ENCODE results near the gene OOSP1. TPM values are rescaled to one million over a fixed set of nuclear protein-coding genes. Genes with fewer than 3 reads are reported as not detected.

OOSP1 gene
- total and polyA plus RNA-seq, 2 of the 8 experiments (the other 6 are each of a cell fraction or from before 2014, with no cell fraction given) = not detected

DNA sequence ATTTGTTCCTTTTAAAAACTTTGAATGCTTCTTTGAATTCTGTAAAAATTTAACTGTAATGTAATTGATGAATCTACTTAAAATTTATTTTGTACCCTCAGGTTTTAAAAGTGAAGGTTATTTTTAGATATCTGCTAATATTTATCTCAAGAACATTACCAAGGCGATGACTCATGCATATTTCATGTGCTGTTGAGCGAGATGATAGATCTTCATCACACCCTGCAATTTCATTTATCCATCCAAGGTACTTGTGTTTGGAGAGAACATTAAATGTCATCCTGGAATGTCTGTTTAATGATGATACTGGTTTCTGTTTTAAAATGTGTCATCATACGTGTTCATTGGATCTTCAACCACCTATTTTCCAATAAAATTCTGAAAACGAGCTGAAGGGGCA, 18.9 kb downstream of the OOSP1 start:
- no peak overlapping the region for H2BK5ac ChIP-seq (ENCODE audit: low read depth, low read length)
- no peak overlapping the region for H3K27ac ChIP-seq (ENCODE audit: low read depth, low read length)
- no peak overlapping the region for H2BK20ac ChIP-seq (ENCODE audit: low read length)
- no peaks in the 10 kb centered on the region for H3K4me1 ChIP-seq (replicated peaks in 1 of 4; ENCODE audit: control insufficient read depth in 3 of 4, insufficient read depth in 4 of 4, low read length in 3 of 4)
- H3K4me2 ChIP-seq (ENCODE audit: insufficient read depth in 1 of 2, low read depth in 2 of 2, low read length in 2 of 2) = no peak overlapping the region
- no peak overlapping the region for H4K91ac ChIP-seq (replicated peaks; ENCODE audit: insufficient read length, low read length)
- no peak overlapping the region for H3K56ac ChIP-seq (replicated peaks; ENCODE audit: insufficient read length, low read depth, low read length)
- H3K18ac ChIP-seq (ENCODE audit: extremely low read depth, low read length) = no peak overlapping the region
- H2AK5ac ChIP-seq (ENCODE audit: low read depth, low read length) = no peak overlapping the region
- H3K9ac ChIP-seq (replicated peaks in 1 of 4; ENCODE audit: extremely low read depth in 1 of 4, low read depth in 3 of 4, low read length in 3 of 4) = no peak overlapping the region
- H3K4ac ChIP-seq (replicated peaks; ENCODE audit: insufficient read length, low read depth, low read length) = no peak overlapping the region
- DNase-seq (ENCODE audit: low read depth in 1 of 2, low spot score in 2 of 2) (no peak), FAIRE-seq (no peak)
- H3K36me3 ChIP-seq (ENCODE audit: control insufficient read depth in 2 of 4, insufficient read depth in 4 of 4, low read length in 3 of 4) = no peaks in the 10 kb centered on the region
- H2AFZ ChIP-seq (ENCODE audit: low read length) = no peak overlapping the region
- H3K23ac ChIP-seq (ENCODE audit: insufficient read length) = no peak overlapping the region
- H3K79me2 ChIP-seq (ENCODE audit: control insufficient read depth in 1 of 2, insufficient read depth in 2 of 2, low read length in 2 of 2) = no peaks in the 10 kb centered on the region
- H4K5ac ChIP-seq (ENCODE audit: insufficient read length, low read depth, low read length) = no peak overlapping the region
- H3K9me3 ChIP-seq (ENCODE audit: insufficient read depth in 2 of 2, low read depth in 1 of 2, low read length in 1 of 2) = no peaks in the 10 kb centered on the region
- no peak overlapping the region for H2BK120ac ChIP-seq (replicated peaks; ENCODE audit: low read depth, low read length)
- no peaks in the 10 kb centered on the region for H3K23me2 ChIP-seq (ENCODE audit: low read depth, low read length)
- no peaks in the 10 kb centered on the region for H4K20me1 ChIP-seq (replicated peaks in 1 of 2; ENCODE audit: control insufficient read depth in 1 of 2, insufficient read depth in 2 of 2, low read length in 2 of 2)
- H4K8ac ChIP-seq (ENCODE audit: extremely low read depth, insufficient read depth, low read length) = no peak overlapping the region
- no peaks in the 10 kb centered on the region for H3K79me1 ChIP-seq (ENCODE audit: low read depth, low read length)
- CTCF ChIA-PET (ENCODE audit: partially characterized antibody) = interaction anchor here (0.9 to 1.0 kb wide), 2 partner anchors 12 to 24 kb away, joined by 3 read pairs; no protein-coding TSS in a partner anchor
- H3K4me3 ChIP-seq (ENCODE audit: extremely low read depth in 1 of 4, insufficient read depth in 2 of 4, low read depth in 3 of 4, low read length in 4 of 4) = no peak overlapping the region
- no peaks in the 10 kb centered on the region for H3K27me3 ChIP-seq (replicated peaks in 1 of 4; ENCODE audit: control insufficient read depth in 3 of 4, extremely low read depth in 1 of 4, insufficient read depth in 3 of 4, low read length in 3 of 4)
- 82% methylated on average over 4 of the region's 4 CpGs; no CpG with 5 or more reads in 1 of the 2 experiments for WGBS, 2 experiments (ENCODE audit: extremely low coverage in 1 of 2, insufficient coverage in 1 of 2, insufficient read length in 1 of 2, insufficient replicate concordance in 2 of 2, low coverage in 1 of 2, low lambda C conversion rate in 2 of 2, missing lambda C conversion rate in 1 of 2)
- H2BK12ac ChIP-seq (ENCODE audit: low read depth, low read length) = no peak overlapping the region
- H3K14ac ChIP-seq (ENCODE audit: insufficient read length) = no peak overlapping the region
- POLR2A ChIA-PET (ENCODE audit: partially characterized antibody) = no interaction called here
- H2BK15ac ChIP-seq (ENCODE audit: low read length) = no peak overlapping the region
- no peak for TF ChIP-seq GABPA (IDR thresholded peaks at IDR 0.05; ENCODE audit: borderline replicate concordance, insufficient read depth, low read length)
- TF ChIP-seq JUND (IDR thresholded peaks at IDR 0.05; ENCODE audit: low read length) = no peak
- no peak for TF ChIP-seq RNF2 (IDR thresholded peaks at IDR 0.05; ENCODE audit: borderline replicate concordance, low read depth, low read length, missing control alignments, poor library complexity, severe bottlenecking)
- no peak for TF ChIP-seq CHD1 (IDR thresholded peaks at IDR 0.05; ENCODE audit: low read depth, low read length)
- TF ChIP-seq RXRA (IDR thresholded peaks at IDR 0.05; ENCODE audit: insufficient read depth, low read depth, low read length) = no peak
- TF ChIP-seq CHD2 (IDR thresholded peaks at IDR 0.05; ENCODE audit: low read length) = no peak

Data from H1 (cell line).